ENCODE results near the gene U2SURP.
"Not testable (repeated sequence)": the region's sequence is repeated elsewhere in the genome, so short reads cannot be mapped to it uniquely, and the experiment has no call there.

U2SURP gene

DNA sequence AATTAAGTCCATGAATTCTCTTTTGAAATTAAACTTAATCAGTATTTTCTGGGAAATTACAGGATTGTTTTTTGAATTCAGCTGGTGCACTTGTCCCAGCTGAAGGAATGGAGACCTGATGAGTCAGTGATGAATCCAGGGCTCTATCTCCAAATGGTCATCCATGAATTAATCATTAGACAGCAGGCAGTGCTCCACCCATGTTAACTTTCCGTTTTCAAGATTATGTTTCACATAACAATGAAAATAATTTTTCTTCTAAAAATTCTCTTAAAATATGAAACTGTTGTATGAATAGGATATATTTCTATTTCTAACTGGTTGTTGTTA, 24.0 kb upstream of the U2SURP start:
- DNase-seq = no peak

DNA sequence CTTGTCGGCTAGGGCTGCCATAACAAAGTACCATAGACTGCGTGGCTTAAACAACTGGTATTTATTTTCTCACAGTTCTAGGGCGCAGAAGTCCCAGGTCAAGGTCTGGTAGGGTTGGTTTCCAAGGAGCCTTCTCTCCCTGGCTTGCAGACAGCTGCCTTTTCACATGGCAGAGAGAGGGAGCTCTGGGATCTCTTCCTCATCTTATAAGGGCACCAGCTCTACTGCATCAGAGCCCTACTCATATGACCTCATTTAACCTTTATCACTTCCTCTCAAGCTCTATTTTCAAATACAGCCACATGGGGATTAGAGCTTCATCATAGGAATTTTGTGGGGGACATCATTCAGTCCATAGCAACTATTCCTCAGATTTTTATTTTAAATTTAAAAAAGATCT, 20.3 kb upstream of the U2SURP start:
- DNase-seq = no peak

DNA sequence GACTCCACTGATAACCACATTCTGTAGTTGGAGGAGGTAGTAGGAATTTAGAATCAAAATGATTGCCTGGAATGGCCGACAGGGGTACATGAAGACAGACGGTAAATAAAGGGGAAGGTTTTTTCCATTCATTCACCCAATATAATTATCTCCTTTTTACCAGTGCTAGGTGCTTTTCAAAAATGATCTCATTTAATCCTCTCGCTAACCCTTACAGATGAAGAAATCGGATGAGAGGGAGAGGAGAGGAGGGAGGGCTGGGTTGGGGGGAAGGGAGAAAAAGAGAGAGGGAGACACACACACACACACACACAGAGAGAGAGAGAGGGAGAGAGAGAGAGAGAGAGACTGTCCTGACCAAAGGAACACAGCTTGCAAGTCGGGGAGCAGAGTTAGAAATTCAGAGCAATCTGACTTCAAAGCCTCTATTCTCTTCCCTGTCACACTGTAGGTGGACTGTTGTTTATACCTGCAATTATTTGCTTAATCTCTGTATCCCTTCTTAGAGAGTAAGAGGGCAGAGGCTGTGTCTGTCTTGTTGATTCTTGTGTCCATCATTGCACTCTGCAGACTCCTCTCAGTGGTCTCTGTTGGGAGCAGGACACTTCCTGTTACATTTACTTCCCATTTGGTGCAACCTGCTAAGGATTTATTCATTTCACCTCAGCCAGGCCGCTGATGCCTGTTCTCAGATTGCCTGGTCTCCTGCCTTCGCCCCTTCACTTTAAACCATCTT, 19.2 kb upstream of the U2SURP start:
- DNase-seq = no peak

DNA sequence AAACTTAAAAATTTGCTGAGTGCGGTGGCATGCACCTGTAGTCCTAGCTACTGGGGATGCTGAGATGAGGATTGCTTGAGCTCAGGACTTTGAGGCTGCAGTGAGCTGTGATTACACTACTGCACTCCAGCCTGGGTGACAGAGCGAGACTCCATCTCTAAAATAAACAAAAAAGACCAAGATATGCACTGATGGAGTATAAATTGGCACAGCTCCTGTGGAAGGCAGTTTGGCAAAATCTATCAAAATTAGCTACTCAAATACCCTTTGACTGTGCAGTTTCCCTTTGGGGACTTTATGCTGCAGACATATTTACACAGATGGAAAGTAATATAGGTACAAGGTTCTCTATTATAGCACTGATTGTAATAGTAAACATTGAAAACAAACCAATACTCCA, 18.1 kb upstream of the U2SURP start:
- no peak for DNase-seq

DNA sequence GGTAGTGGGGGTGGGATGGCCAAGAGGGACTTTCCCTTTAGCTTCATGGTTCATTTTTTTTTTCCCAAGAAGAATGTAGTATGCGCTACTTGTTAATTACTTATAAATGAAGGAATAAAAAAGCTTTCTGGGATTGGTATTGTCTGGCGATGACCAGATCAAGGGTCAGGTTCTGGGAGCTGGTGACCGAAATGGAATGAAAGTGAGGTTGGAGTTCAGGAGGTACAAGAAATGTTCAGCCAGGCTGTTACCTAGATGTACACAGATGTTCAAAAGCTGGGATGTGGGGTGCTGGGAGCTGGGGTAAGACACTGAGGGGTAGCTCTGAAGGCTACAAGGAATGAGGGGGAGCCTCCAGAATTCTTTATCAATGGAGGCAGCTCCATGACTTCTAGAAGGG, 17.1 kb upstream of the U2SURP start:
- DNase-seq = no peak

DNA sequence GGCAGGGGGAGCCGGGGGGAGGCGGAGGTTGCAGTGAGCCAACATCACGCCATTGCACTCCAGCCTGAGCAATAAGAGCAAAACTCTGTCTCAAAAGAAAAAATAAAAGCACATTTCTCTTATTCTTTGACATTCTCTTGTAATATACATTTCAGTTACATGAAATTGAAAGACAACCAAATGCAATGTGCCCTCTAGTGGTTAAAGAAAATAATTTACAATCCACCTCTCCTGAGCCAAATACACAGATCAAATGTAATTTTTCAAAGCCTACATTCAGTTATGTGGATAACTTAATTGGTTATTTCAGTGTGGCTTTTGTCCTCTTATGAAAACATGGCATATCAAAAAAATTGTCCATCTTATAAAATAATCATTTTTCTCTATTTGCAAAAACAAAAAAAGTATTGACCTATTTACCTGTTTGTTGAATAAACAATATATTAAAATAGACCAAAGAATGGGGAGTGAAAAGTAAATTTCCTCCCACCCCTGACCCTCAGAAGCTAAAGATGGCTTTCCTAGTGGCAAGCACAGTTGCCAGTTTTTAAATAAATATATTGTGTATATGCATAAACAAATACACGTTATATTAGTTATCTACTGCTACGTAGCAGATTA, 14.2 kb upstream of the U2SURP start:
- DNase-seq = no peak

DNA sequence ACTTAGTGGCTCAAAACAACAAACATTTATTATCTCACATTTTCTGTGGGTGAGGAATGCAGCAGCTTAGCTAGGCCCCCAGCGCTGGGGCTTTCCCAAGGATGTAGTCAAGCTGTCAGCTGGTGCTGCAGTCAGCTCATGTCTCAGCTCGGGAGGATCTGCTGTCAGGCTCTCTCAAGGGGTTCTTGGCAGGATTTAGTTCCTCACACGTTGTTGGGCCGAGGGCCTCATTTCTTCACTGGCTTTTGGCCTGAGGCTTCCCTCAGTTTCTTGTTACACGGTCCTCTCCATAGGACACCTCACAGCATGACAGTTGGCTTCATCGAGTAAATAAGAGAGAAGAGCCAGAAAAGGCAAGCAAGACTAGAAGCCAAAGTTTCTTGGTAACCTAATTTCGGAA, 13.7 kb upstream of the U2SURP start:
- DNase-seq = no peak

DNA sequence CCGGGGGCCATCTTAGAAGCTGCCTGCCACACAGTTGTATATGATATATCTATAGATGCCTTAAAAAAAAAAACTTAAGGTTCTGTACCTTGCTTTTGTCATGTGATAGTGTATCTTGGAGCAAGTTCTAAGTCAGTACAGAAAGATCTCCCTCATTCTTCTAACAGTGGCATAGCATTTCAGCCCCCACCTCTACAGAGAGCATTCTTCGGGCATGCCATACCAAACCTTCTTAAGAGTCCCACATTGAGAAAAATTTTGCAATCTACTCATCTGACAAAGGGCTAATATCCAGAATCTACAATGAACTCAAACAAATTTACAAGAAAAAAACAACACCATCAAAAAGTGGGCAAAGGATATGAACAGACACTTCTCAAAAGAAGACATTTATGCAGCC, 13.1 kb upstream of the U2SURP start:
- DNase-seq = not testable (repeated sequence)

DNA sequence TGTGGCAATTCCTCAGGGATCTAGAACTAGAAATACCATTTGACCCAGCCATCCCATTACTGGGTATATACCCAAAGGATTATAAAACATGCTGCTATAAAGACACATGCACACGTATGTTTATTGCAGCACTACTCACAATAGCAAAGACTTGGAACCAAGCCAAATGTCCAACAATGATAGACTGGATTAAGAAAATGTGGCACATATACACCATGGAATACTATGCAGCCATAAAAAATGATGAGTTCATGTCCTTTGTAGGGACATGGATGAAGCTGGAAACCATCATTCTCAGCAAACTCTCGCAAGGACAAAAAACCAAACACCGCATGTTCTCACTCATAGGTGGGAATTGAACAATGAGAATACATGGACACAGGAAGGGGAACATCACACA, 12.5 kb upstream of the U2SURP start:
- DNase-seq = not testable (repeated sequence)

DNA sequence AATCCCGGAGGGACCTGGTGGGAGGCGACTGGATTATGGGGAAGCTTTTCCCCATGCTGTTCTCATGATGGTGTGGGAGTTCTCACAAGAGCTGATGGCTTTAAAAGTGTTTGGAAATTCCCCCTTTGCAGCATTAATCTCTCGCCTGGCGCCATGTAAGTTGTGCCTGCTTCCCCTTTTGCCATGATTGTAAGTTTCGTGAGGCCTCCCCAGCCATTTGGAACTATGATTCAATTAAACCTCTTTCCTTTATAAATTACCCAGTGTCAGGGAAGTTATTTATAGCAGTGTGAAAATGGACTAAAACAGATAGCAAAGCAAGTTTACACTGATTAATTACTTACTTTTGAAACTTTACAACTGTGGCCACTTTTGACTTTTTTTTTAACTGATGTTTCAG, 10.6 kb upstream of the U2SURP start:
- DNase-seq = no peak

DNA sequence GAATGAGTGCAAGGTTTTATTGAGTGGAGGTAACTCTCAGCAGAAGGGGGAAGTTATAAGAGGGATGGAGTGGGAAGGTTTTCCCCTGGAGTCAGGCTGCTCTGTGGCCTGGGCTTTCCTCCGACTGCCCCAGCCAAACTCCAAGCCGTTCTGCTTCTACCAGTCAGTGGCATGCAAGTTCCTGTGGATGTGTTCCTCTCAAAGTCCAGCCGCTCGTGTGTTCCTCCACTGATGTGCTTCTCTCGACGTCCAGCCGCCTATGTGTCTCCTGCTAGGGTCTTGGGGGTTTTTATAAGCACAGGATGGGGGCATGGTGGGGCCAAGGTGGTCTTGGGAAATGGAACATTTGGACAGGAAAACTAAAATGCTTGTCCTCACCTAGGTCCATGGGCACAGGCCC, 9.0 kb upstream of the U2SURP start:
- DNase-seq = no peak

DNA sequence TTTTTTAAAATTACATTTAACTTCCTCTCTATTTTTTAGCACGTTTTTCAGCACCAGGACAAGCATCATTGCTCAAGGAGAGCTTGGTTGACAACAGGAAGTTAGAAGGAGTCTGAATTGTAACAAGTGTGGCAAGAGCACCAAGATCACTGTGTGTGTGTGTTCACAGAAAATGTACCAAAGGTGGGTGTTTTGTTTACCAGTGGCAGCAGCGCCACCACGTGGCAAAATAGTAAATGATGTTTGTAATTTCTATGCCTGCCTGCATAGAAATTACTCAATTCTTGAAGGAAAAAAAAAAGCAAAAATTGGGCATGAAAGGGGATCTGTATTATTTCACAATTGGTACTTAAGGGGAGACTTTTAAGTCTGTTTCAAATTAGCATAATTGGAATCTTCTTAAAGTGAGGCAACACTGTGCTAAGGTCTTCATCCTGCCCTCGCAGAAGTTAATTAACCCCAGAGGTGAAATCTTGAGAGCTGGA, 7.4 kb upstream of the U2SURP start:
- DNase-seq = peak; percentile 74

DNA sequence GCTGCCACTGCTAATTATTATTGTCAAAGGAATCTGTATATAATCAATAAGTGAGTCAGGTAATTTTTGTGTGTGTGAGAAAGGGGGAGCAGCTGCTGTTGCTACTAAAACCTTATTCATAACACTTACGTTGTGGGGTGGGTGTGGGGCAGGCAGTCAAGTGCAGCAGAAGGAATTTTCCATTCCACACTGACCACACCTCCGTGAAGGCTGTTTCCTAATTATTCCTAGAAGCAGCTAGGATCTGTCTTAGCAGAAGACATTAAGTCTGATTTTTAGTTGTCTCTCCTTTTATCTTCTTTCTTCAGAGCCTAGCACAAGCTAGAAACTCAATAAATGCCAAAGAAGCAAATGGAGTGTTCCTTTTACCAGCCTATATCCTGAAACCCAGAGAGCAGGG, 4.0 kb upstream of the U2SURP start:
- no peak for DNase-seq

DNA sequence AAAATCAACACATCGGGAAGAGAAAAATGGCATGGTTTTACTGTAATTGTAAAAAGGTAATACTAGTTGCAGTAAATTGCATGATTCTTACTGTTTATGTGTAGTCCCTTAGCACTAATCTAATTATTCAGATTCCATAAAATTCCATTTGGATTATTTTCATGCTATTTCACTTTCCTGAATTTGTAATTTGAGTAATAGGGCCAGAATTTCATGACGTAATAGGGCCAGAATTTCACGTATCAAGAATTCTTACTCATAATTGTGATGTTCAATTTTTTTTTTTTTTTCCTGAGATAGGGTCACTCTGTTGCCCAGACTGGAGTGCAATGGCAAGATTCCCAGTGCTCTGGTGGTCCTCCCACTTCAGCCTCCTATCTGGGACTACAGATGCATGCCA, 2.9 kb upstream of the U2SURP start:
- DNase-seq = no peak

DNA sequence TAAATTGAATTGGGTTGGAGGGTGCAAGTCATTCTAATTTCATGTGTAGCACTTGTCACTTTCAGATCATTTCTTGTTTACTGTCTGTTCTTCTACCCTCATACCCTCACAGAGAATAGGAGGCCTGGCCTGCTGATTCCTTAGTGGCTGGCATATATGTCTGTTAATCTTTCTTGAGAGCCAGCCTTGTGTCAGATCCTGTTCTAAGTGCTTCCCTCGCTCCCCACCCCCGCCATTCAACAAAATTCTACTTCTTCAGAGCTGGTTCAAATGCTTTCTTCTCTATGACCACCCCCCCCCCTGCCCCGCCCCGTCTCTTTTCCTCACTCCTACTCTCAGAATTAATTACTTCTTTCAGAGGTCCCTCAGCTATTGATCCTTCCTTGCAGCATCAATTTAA, 1.5 kb upstream of the U2SURP start:
- DNase-seq = no peak

DNA sequence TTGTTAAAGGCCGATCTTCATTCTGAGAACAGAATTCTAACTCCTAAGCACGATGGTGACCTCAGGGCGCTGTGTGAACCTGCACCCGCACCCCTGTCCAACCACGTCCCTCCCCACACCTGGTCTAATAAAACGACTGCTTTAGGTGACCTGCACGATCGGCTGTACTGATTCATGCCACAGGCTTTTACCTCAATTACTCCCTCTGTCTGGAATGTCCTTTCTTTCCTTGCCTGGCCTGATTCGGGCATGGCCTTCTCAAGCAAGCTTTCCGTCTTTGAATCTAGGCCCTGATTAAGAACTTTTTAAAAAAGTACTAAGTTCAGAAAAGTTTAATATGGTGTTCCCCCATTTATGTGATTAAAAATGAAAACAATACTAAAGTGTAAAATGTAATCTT, 842 bp upstream of the U2SURP start:
- DNase-seq = no peak

DNA sequence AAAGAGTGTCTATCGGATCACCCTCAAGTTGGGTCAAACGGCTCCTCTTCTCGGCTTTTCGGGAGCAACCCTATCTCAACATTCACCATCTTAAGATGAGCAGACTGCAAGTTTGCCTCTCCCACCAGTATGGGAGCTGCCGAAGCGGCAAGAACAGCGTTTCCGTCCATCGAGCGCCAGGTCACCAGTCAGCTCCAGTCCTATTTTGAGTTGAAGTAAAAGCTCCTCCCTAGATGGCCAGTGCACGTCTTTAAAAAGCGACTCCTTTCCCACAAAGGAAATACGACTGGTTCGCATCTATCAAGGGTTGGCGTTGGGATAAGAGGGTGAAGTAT, 369 bp upstream of the U2SURP start:
- no peak for DNase-seq

DNA sequence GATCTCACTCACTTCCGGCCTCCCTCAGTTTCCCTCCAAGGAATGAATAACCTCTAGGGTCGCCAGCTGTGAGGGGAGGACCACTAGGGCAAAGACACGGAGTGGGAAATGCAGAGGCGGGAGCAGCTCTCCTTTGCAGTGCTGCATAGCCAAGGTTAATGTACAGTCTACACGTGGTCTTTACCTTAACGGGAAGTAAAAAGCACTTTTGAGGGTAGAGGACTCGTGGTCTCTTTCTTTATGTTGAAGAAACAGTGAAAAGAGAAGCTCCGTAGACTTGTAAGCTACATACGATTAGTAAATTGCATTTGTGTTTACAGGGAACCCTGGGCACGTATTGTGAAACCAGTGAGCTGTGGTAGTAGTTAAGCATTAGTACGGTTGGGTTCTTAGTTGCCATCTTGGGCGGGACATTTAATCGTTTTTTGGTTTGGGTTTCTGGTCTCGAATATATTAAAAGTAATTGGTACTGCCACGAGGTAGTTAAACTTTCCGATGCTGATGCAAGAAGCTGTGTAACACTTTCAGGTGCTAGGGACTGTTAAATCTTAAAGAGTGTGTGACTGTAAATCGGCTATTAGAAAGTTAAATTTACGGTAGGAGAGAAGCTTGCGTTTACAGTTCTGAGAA, 828 bp downstream of the U2SURP start:
- no peak for DNase-seq

DNA sequence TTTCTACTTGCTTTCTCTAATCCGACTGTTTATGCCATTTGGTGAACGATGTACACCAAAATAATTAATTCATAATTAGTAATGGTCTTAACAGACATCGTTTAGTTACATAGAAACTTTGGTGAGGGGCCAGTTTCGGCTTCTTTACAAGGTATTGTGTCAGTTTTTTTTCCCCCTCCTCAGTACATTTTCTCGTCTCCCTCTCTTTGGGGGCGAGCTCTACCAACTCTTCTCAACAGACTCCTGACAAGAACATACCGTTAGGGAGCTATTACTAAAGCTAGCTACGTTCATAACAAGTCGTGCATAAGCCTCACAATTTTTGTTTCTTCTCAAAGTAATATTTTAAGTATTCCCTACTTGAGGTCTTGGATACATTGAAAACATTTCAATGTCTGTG, 1.4 kb downstream of the U2SURP start:
- DNase-seq = no peak

DNA sequence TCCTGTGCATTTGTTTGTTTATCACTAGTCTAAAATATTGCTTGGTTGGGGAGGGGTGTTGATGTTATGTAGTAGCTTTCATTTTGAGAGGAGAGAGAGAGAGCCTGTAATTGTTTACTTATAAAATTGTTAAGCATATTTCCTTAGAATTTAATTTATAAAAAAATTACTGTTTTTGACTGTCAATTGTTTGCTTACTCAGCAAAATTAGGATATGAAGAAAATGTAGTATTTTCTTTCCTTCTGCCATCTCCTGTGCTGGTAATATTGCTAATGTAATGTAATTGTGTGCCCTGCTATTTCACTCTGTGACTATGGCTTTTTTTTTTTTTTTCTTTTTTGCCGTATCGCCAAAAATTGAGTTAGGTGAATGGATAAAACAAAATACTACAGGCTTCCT, 3.5 kb downstream of the U2SURP start:
- DNase-seq = no peak

DNA sequence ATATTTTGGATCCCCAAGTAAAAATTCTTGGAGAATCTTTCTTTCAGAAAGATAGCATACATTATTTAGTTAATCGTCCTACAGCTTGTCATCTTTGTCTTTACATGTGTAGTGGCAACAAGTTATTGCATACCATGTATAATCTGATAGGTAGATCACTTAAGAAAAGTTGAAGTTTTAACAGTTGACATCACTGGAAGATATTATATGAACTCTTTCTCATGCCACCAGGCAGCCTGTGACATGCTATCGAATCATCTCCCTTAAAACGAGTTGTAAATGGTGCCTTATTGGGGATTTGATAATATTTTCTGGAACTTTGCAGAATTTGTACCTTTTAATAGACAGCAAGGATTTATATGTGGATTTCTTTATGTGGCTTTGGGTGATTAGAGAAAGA, 8.7 kb downstream of the U2SURP start:
- DNase-seq = no peak

DNA sequence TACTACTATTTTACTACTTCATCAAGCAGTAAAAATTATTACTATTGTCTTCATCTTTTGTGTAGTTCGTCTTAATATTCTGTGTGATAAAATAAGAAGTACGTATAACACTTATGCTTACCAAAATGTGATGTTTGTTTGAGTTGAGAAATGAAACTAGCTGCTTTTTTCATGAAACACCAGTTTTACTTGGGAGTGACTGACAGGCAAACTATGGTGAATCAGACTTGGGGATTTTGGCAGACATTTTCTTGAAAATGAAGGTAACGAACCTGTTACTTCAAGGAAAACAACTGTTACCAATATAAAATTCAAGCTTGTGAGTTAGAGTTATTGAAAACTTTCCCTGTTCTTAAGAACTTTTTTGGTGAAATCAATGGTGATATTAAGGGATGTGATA, 10.3 kb downstream of the U2SURP start:
- DNase-seq = no peak

DNA sequence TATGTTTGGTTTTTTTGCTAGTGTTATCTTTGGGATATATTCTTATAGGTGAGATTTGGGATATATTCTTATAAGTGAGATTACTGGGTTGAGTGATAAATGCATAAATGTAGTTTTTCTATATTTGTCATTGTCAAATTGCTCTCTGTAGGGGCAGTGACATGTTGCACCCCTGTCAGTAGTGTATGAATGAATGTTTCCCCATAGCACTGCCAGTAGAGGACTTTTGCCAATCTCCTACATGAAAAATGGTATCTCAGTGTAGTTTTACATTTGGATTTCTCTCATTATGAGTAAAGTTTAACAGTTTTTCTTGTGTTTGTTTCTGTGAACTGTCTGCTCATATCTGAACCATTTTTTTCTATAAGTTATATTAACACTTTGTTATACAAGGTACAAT, 13.6 kb downstream of the U2SURP start:
- DNase-seq = no peak

DNA sequence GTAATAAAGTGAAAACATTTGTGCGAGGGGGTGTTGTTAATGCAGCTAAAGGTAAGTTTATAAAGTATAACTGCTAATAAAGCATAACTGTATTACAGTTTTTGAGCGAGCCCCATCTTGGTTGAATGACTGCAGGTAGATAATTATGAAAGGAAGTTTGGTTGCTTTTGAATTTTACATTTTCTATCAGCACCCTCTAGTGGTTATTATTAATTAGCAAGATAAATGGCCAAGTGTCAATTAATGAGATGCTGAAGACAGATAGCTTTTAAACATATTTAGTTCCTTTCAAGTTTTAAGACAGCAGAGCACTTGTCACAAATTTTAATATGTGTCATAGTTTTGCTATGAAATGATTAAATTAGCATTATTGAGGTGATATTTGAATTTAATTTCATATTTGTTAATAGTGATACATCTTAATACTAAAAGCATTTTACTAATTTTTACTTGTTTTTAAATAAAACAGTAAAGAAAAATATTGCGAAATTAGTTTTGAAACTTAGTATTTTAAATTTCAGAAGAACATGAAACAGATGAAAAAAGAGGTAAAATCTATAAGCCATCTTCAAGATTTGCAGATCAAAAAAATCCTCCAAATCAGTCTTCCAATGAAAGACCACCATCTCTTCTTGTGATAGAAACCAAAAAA, 15.1 kb downstream of the U2SURP start:
- no peak for DNase-seq

All from femur (tissue), 1 donor.